Measurements from ENCODE around the gene CPO.
"Not testable (repeated sequence)": the region's sequence is repeated elsewhere in the genome, so short reads cannot be mapped to it uniquely, and the experiment has no call there.

CPO gene

GRCh38 chr2:206939340-206939739, at the start of gene CPO:
Gene CPO (plus strand): TSS chr2:206939518. CDS start chr2:206939600, 82 bp downstream.
- DNase-seq (ENCODE audit: low read depth) = no peak

- DNase-seq (ENCODE audit: low read depth) = no peak
These were observed 49.1 kb upstream of the CPO start for GRCh38 chr2:206890179-206890578.

GRCh38 chr2:206890926-206891325, 48.4 kb upstream of the CPO start:
- DNase-seq (ENCODE audit: low read depth) = no peak

GRCh38 chr2:206915121-206915520, 24.2 kb upstream of the CPO start:
- DNase-seq (ENCODE audit: low read depth) = peak; percentile 75

- no peak for DNase-seq (ENCODE audit: low read depth)
These were observed 21.1 kb upstream of the CPO start for GRCh38 chr2:206918263-206918662.

GRCh38 chr2:206920310-206920709, 19.0 kb upstream of the CPO start:
- DNase-seq (ENCODE audit: low read depth) = no peak

- DNase-seq (ENCODE audit: low read depth) = no peak
These were observed 18.4 kb upstream of the CPO start for GRCh38 chr2:206920951-206921350.

GRCh38 chr2:206921529-206921928, 17.8 kb upstream of the CPO start:
- no peak for DNase-seq (ENCODE audit: low read depth)

GRCh38 chr2:206935991-206936842, 3.1 kb upstream of the CPO start:
- DNase-seq (ENCODE audit: low read depth) = peak; percentile 39

GRCh38 chr2:206936843-206937230, 2.5 kb upstream of the CPO start:
- no peak for DNase-seq (ENCODE audit: low read depth)

GRCh38 chr2:206937555-206937954, 1.8 kb upstream of the CPO start:
- DNase-seq (ENCODE audit: low read depth) = no peak

- DNase-seq (ENCODE audit: low read depth) = no peak
These were observed 1.2 kb downstream of the CPO start for GRCh38 chr2:206940546-206940945.

- DNase-seq (ENCODE audit: low read depth) = no peak
These were observed 3.5 kb downstream of the CPO start for GRCh38 chr2:206942592-206943478.

- not testable (repeated sequence) for DNase-seq (ENCODE audit: low read depth)
These were observed 14.1 kb downstream of the CPO start for GRCh38 chr2:206953404-206953803.

- no peak for DNase-seq (ENCODE audit: low read depth)
These were observed 15.9 kb downstream of the CPO start for GRCh38 chr2:206955253-206955652.

GRCh38 chr2:206958261-206958660, 18.9 kb downstream of the CPO start:
- DNase-seq (ENCODE audit: low read depth) = no peak

GRCh38 chr2:206962966-206963365, 23.6 kb downstream of the CPO start:
- no peak for DNase-seq (ENCODE audit: low read depth)

- DNase-seq (ENCODE audit: low read depth) = no peak
These were observed 29.1 kb downstream of the CPO start for GRCh38 chr2:206968134-206969086.

- DNase-seq (ENCODE audit: low read depth) = no peak
These were observed 29.9 kb downstream of the CPO start for GRCh38 chr2:206969192-206969591.

- DNase-seq (ENCODE audit: low read depth) = no peak
These were observed 31.5 kb downstream of the CPO start for GRCh38 chr2:206970589-206971360.

- DNase-seq (ENCODE audit: low read depth) = peak; percentile 57
These were observed 32.5 kb downstream of the CPO start for GRCh38 chr2:206971805-206972204.
